PFSK-1 (cell line): ENCODE measurements around the gene SGPL1.

Experiments used
- FOXP2 ChIP-seq: optimal IDR thresholded peaks from 2 replicates; pipeline ENCODE3; 2011; ENCODE audit warnings: borderline replicate concordance, control low read depth, inconsistent platforms; ENCODE audit not compliant: insufficient read depth; ENCODE audit errors: extremely low read length, extremely low read depth
- POLR2AphosphoS5 ChIP-seq: IDR thresholded peaks from 2 replicates; pipeline ENCODE4 v1.6.1; 2012; ENCODE audit warnings: low read depth, mild to moderate bottlenecking, control low read depth, low read length, moderate library complexity
- SIN3A ChIP-seq: IDR thresholded peaks from 2 replicates; pipeline ENCODE4 v1.6.1; 2012; ENCODE audit warnings: mild to moderate bottlenecking, low read length, moderate library complexity, borderline replicate concordance; ENCODE audit not compliant: insufficient read depth
- TAF1 ChIP-seq: IDR thresholded peaks from 2 replicates; pipeline ENCODE4 v1.6.1; 2012; ENCODE audit warnings: low read length, control low read depth, borderline replicate concordance; ENCODE audit not compliant: insufficient read depth
- TF ChIP-seq, protein P1 (sequence below), 2 experiments: IDR thresholded peaks; 2 replicates each; pipeline versions ENCODE4 v1.6.1 to v1.8.0; 2011 to 2012; ENCODE audit warnings: low read depth in 2 of 2, low read length in 2 of 2, control low read depth in 1 of 2, inconsistent platforms in 1 of 2, mild to moderate bottlenecking in 1 of 2, moderate library complexity in 1 of 2; ENCODE audit not compliant: insufficient read depth in 1 of 2

The SGPL1 gene

DNA sequence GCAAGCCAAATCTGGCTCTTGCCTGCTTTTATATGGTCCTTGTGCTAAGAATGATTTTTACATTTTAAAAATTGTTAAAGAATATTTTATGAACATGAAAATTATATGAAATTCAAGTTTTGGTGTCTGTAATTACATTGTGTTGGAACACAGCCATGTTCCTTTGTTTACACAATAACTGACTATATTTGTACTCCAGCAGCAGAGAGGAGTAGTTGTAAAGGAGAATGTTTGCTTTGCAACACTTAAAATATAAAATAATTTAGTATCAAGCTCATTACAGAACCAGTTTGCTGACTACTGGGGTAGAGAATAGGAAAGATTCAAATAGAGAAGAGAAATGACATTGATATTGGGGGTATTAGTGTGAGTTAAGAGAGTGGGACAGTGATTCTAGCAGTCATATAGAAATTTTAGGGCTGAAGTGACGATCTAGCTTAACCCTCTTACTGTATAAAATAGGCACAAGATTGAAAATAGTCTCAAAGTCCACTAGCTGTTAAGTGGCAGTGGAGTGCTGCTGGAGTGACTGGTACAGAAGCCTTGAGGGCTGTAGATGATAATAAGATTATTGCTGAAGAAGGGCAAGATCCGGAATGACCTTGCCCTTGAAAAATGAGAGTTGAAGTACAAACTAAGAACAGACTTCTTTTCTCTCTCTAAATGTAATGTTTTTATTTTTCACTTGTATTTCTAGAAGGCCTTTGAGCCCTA lies 28.2 kb downstream of the SGPL1 start:
- TF ChIP-seq, protein P1, sequence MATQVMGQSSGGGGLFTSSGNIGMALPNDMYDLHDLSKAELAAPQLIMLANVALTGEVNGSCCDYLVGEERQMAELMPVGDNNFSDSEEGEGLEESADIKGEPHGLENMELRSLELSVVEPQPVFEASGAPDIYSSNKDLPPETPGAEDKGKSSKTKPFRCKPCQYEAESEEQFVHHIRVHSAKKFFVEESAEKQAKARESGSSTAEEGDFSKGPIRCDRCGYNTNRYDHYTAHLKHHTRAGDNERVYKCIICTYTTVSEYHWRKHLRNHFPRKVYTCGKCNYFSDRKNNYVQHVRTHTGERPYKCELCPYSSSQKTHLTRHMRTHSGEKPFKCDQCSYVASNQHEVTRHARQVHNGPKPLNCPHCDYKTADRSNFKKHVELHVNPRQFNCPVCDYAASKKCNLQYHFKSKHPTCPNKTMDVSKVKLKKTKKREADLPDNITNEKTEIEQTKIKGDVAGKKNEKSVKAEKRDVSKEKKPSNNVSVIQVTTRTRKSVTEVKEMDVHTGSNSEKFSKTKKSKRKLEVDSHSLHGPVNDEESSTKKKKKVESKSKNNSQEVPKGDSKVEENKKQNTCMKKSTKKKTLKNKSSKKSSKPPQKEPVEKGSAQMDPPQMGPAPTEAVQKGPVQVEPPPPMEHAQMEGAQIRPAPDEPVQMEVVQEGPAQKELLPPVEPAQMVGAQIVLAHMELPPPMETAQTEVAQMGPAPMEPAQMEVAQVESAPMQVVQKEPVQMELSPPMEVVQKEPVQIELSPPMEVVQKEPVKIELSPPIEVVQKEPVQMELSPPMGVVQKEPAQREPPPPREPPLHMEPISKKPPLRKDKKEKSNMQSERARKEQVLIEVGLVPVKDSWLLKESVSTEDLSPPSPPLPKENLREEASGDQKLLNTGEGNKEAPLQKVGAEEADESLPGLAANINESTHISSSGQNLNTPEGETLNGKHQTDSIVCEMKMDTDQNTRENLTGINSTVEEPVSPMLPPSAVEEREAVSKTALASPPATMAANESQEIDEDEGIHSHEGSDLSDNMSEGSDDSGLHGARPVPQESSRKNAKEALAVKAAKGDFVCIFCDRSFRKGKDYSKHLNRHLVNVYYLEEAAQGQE (IDR thresholded peaks at IDR 0.05; ENCODE audit: insufficient read depth in 1 of 2, low read depth in 2 of 2, low read length in 2 of 2), result no peak
- TF ChIP-seq FOXP2, result no peak
- TF ChIP-seq TAF1, result no peak
- TF ChIP-seq POLR2AphosphoS5, result no peak
- TF ChIP-seq SIN3A, result no peak

- no peak for TF ChIP-seq POLR2AphosphoS5
- TF ChIP-seq FOXP2, result no peak
- TF ChIP-seq, protein P1 (IDR thresholded peaks at IDR 0.05; ENCODE audit: insufficient read depth in 1 of 2, low read depth in 2 of 2, low read length in 2 of 2), result no peak
- TF ChIP-seq SIN3A, result no peak
- TF ChIP-seq TAF1, result no peak
These were observed 29.5 kb downstream of the SGPL1 start for GRCh38 chr10:70845256-70845655.

DNA sequence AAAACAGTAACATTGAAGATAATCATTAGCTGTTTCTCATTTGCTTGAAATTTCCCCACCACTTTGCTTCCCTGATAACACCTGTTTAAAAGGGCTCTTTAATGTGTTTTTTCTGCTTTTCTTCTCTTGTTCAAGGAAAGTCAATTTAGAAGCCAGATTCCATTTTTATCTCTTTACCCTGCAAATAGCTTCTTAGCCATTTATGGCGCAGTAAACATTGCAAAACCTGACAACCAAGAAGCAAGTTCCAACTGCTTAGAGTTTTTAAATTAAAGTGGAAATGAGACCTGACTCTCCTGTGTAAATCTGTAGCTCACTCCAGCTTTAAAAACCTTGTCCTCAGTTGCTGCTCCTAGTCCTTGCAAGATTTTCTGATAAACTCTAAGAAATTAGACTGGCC lies 30.1 kb downstream of the SGPL1 start:
- TF ChIP-seq FOXP2 (no peak), SIN3A (no peak), TAF1 (no peak), POLR2AphosphoS5 (no peak)
- TF ChIP-seq, protein P1 (IDR thresholded peaks at IDR 0.05; ENCODE audit: insufficient read depth in 1 of 2, low read depth in 2 of 2, low read length in 2 of 2), result no peak

DNA sequence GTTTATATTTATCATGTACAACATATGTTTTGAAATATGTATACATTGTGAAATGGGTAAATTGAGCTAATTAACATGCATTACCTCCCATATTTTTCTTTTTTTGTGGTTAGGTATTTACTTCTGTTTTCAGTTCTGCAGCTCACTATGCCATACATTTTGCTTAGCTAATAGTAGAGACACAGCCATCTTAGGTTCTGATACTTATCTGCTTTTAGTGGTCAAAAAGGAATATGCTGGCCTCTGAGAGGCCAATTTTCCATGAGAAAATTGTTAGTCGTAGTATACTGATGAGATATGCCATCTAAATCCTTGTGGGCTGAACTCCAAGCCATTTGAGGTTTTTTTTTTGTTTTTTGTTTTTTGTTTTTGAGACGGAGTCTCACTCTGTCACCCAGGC lies 31.0 kb downstream of the SGPL1 start:
- TF ChIP-seq POLR2AphosphoS5 (no peak), SIN3A (no peak), FOXP2 (no peak), TAF1 (no peak)
- TF ChIP-seq, protein P1 (IDR thresholded peaks at IDR 0.05; ENCODE audit: insufficient read depth in 1 of 2, low read depth in 2 of 2, low read length in 2 of 2), result no peak

GRCh38 chr10:70847659-70848360 lies 32.1 kb downstream of the SGPL1 start:
- TF ChIP-seq, protein P1 (IDR thresholded peaks at IDR 0.05; ENCODE audit: insufficient read depth in 1 of 2, low read depth in 2 of 2, low read length in 2 of 2), result no peak
- TF ChIP-seq TAF1 (no peak), POLR2AphosphoS5 (no peak), SIN3A (no peak), FOXP2 (no peak)
